GM18526 (cell line): ENCODE results near the gene ARL4A.

ENCODE experiments used
- POLR2A ChIP-seq: IDR thresholded peaks from 3 replicates; pipeline ENCODE4 v1.6.1; 2011; ENCODE audit not compliant: insufficient read length; ENCODE audit errors: extremely low read depth

ARL4A gene

DNA sequence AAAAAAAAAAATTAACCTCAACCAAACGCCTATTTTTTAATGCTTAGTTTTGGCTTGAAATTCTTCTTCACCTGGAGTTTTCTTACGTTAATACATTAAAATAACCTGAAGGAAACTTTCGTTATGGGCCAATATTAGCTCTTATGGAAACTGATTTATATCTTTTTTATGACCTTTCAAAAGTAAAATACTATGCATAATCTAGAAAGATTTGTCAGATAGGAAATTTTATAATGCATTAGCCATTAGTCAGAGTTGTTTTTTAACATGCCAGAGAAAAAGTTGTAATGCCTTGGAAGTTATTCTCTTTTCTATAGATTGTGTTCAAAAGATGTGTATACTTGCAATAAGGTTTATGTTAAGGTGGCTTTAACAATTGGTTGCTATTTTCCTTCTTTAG, 34.3 kb upstream of the ARL4A start:
- TF ChIP-seq POLR2A = no peak

DNA sequence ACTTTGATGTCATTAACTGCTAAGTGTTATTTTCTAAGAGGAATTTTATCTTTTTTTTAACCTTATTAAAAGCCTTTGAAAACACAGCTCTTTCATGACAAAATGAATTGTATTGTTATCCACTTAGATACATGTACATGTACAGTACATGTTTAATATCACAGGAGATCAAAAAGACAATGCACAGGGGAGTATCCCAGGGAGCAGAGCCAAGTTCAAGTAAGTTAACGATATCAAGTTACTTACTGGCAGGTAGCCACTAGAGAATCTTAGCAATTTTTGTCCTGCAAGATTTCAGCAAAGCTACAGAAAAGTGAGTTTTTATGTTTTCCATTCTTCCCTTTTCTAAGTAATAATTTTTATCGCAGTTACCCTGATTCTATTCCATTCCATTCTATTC, 33.9 kb upstream of the ARL4A start:
- TF ChIP-seq POLR2A = no peak

DNA sequence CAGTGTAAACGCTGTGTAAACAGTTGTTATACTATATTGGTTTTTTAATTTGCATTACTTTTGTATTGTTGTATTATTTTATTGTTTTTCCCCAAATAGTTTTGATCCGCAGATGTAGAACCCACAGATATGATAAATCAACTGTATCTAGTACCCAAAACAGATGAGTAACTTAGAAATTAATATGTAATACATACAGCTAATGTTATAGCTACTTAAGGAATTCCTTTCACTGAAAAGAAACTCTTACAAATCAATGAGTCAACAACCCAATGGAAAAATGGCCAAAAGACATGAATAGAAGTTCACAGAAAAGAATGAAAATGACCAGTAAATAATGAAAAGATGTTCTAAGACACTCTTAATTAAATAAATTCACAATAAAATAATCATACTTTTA, 32.3 kb upstream of the ARL4A start:
- no peak for TF ChIP-seq POLR2A

DNA sequence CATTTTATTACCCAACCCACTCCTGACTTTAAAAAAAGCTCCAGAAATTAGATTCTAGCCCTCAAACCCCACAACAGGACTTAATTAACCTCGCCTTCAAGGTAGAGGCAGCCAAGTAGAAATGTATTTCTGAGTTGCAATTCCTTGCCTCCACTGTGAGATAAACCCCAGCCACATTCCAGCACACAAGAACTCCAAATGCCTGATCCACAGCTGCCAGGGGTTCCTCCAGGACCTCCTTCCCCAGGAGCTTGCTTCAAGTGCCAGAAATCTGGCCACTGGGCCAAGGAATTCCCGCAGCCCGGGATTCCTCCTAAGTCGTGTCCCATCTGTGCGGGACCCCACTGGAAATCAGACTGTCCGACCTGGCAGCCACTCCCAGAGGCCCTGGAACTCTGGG, 25.9 kb upstream of the ARL4A start:
- TF ChIP-seq POLR2A = no peak

DNA sequence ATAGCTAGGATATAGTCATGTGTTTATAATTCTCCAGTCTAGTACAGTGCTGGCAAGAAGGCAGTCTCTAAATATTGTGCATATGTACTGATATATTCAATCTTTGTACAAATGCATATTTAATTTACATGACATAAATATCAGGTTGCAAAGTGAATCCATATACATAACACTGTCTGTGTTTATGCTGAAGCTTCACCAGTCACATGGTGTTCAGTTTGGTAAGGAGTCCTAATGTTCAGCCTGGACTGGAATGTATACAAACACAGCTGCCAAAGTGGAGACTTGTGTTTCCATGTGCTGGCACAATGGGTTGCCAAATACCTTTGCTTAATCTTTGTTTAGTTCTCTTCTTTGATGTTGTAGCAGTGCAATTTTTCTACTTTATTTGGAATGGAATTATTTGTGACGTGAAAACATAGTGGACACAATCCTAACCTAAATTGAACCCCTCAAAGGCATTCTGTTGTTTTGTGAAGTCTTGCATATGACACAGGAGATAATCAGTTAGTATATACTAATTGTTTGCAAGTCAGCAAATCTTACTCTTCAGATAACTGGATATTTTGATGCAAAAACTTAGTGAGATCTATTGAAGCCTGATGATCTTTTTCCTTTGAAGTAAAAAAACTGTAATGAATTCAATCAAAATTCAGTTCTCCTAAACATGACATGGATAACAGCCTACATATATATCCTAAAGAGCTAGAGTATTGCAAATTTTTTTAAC, 17.3 kb upstream of the ARL4A start:
- no peak for TF ChIP-seq POLR2A

DNA sequence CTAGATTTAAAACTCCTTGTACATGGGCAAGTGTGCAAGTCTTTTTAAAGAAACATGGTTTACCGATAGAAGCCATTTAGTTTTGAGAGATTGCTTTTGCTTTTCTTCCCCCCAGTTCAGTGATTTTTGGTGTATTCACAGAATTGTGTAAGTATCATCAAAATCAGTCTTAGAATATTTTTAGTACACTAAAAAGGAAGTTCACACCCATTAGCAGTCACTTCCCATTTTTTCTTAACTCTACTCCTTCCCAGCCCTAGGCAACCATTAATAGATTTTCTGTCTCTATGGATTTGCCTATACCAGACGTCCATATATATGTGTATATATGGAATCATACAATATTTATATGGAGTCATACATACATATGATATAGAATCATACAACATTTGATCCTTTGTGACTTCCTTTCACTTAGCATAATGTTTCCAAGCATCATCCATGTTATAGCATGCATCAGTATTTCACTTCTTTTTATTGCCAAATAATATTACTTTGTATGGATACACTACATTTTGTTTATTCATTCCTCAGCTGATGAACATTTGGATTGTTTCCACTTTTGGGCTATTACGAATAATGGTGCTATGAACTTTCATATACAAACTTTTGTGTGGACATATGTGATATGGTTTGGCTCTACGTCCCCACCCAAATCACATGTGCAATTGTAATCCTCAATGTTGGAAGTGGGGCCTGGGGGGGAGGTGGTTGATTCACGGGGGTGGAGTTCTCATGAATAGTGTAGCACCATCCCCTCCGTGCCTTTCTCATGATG, 16.5 kb upstream of the ARL4A start:
- no peak for TF ChIP-seq POLR2A

DNA sequence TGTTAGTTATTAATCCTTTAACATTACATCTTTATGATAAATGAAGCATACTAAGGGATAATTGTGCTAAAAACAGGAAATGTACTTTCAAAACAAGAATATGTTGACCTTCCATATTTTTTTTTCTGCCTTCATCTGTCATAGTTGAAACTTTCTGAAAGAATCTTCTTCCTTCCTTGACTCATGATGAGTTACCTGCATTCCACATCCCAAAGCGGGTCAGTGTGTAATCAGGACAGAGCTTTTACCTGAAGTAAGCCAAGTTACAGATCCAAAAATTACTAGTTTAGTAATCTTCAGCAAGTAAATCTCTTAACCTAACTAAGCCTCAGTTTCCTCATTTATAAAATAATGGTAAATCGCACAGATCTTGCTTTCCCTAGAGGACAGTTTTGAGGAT, 13.4 kb upstream of the ARL4A start:
- TF ChIP-seq POLR2A = no peak

DNA sequence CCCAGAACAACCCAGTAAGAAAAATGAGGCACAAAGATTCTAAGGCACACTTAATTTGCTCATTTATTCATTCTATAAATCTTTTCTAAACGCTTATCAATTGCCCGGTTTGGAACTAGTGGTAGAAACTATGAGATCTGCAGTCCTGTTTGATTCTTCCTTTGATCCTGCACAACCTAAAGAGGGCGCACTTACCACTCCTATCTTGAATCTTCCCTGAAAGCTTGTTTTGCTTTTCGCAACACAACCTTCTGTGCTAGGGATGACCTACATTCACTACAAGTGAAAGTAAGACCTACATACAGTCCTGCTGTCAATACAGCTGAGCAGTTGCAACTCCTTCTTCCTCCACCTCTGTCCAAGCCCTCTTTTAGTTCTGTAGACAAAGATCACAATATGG, 12.6 kb upstream of the ARL4A start:
- no peak for TF ChIP-seq POLR2A

DNA sequence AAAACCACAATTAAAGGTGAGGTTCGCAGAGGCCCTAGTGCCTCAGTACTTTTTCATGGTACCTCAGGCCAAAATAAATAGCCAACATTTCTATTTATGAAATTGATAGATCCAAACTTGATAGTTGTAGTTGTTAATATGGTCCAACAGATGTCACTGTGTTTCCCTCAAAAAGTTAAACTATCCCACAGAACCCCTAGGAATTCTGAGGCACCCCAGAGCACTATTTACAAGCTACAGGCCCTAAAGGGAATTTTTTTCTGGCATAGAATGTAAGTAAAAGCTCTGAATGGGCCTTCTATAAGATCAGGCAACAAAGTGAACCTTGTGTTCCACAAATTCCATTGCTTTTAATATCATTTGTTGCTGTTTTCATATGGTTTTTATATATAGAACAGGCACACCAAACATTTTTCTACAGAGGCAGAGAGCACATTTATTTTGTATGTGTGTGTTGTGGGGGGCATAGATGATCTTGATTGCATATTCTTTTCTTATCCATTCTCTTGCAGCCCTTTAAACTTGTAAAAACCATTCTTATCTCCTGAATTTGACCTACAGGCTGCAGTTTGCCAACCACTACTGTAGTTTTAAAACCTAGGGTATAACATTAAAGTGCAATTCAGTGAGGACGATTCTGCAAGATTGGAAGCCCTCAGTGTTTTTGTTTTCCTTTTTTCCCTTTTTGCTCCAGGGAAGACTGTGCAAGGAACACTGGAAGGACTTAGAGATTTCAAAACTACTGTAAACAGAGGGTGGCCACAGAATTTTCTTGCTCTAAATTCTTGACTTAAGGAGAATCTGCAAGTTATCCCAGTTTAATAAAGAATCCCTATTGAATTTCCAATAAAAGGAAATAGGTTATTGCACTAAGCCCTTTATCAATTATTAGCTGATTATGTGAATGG, 3.5 kb upstream of the ARL4A start:
- TF ChIP-seq POLR2A = no peak

DNA sequence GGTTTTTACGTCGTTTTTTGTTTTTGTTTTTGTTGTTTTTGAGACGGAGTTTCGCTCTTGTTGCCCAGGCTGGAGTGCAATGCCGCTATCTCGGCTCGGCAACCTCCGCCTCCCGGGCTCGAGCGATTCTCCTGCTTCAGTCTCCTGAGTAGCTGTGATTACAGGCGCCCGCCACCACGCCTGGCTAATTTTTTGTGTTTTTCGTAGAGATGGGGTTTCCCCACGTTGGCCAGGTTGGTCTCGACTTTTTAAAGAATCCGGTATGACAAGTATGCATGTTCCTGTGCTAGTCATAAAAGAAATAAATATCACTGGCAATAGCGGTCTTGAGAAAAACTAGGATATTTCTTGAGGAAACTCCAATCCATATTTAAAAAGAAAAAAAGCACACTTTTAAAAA, 2.7 kb upstream of the ARL4A start:
- no peak for TF ChIP-seq POLR2A

DNA sequence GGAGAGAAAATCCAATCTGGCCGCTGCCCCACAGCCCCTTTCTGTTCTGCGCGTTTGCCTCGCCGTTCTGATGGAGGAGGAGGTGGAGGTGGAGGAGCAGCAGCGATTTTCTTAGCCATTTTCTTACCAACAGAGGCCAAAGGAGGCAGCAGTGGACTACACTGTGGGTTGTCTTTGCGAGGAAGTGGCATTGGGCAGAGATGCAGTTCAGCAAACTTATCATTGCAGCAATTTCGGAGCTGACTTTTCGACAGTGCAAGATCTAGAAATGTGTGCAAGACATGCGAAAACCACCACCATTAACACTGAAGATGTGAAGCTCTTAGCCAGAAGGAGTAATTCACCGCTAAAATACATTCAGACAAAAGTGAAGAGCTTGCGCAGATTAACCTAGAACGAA, 1.9 kb upstream of the ARL4A start:
- no peak for TF ChIP-seq POLR2A

DNA sequence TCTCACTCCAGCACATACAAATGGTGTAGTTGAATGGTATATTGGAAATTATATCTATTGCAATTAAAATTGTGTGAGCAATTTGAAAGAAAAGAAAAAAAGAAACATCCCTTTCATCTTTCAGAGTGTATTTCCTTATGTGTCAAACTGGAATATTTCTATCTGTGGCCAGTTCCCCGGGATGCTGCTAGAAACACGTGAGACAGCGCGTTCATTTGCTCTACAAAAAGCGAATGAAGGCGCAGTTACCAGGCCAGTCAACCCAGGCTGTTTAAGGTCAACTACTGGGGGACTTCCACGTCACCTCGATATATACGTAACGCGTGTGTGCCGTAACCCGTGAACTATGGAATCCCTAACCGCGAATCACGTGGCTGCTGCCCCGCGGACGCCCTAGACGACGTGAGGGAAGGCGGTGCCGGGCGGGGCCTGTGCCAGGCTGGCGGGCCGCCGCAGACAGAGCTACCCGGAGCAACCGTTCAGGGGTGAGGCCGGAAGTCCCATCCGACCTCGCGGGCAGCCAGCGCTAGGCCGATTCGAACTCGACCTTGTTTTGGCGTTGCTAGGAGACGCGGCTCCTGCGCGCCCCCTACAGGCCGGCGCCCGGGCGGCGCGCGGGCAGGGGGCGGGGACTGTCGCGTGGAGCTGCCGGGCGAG, 1.1 kb upstream of the ARL4A start:
- TF ChIP-seq POLR2A = no peak

DNA sequence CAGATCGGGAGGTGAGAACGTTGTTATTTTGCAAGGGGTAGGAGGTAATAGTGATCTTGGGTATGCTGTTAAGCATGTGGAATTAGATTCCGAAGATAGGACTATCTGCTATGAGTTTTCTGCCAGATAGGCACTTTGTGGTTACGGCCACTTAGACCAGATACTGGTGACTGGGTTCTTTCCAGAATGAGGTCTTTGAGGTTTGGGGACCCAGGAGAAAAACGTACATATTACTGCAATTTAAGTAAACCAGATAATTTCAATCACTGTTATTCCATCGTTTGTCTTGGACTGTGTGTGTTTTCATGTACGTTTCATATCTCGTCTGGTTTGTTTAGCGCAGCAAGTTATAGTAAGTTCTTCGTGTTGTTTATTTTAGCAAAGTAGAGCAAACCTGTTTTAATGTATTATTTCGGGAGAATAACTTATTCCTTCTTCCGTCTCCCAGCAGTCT, 312 bp downstream of the ARL4A start:
- no peak for TF ChIP-seq POLR2A

DNA sequence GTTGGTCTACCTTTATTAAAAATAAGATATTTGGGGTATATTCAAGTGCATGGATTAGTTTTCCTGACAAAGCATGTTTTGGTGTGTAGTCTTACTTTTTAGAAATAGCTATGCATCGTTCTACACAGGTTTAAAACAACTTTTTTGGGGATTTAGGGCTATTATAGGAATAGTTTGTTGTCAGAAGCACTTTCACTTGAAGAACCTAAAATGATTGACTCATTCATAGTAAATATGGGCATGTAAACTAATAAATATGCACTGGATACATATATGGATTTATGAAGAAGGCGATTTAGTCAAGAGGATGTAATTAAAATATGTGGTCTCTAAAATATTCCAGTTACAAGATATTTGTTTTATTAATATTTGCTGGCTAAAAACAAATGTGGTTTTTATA, 2.0 kb downstream of the ARL4A start:
- TF ChIP-seq POLR2A = no peak
